NCI-H1417 (cell line): Measurements from ENCODE around the gene OXSR1.

ENCODE experiments used
- DNase-seq, 3 experiments: peaks; one replicate each; lab custom pipeline; 2025; lab: John Stamatoyannopoulos, UW

The OXSR1 gene

GRCh38 chr3:38164952-38165721, at the start of gene OXSR1:
TSS of gene OXSR1 (plus strand) at chr3:38165537. CDS start at chr3:38165877, 340 bp downstream.
- peak; percentile 95 to 99 (median 95) for DNase-seq

- DNase-seq, result no peak
Observed at GRCh38 chr3:38115645-38116427, 49.5 kb upstream of the OXSR1 start.

- DNase-seq, result no peak
Observed at GRCh38 chr3:38116471-38117162, 48.7 kb upstream of the OXSR1 start.

DNA sequence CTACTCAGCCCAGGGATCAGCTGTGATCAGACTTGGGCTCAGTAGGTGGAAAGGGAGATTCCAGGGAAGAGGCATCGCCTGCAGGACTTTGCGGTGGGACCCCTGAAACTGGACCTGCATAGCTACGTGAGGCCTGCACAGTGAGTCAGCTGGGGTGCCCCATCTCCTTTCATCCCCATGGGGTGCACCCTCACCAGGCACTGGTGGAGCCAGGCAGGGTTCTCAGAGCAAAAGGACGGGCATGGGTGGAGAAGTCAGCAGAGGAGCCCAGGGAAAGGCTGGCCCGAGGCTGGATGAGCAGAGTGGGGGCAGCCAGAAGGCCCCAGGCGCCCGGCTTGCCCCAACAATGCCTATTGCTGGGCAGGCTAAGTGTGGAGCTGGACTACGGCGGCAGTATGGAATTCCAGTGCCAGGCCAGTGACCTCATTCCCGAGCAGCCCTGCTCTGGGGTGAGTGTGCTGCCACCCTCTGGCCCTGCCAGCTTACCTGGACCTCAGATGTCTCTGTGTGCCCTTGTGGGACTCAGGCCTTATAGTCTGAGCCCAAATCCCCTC, 48.1 kb upstream of the OXSR1 start:
- no peak for DNase-seq

GRCh38 chr3:38117748-38118420, 47.5 kb upstream of the OXSR1 start:
- peak; percentile 5 to 16 (median 6) for DNase-seq

- DNase-seq, result no peak
Observed at GRCh38 chr3:38118421-38119247, 46.7 kb upstream of the OXSR1 start.

- no peak for DNase-seq
Observed at GRCh38 chr3:38119248-38119544, 46.1 kb upstream of the OXSR1 start.

GRCh38 chr3:38119821-38120692, 45.3 kb upstream of the OXSR1 start:
- no peak for DNase-seq

- DNase-seq, result no peak
Observed at GRCh38 chr3:38120693-38121450, 44.5 kb upstream of the OXSR1 start.

DNA sequence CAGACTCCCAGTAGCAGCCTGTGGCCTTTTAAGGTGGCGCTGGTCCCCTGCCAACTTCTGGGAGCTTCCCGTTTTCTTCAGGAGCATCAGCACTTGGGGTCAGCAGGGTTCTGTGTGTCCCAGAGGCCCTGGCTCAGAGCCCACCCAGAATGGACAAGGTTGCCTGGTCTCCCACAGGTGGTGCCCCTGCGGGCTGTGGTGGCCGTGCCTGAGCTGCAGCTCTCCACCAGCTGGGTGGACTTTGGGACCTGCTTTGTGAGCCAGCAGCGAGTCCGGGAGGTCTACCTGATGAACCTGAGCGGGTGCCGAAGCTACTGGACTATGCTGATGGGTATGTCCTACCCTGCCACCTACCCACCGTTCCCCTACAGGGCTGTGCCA, 43.9 kb upstream of the OXSR1 start:
- DNase-seq, result no peak

DNA sequence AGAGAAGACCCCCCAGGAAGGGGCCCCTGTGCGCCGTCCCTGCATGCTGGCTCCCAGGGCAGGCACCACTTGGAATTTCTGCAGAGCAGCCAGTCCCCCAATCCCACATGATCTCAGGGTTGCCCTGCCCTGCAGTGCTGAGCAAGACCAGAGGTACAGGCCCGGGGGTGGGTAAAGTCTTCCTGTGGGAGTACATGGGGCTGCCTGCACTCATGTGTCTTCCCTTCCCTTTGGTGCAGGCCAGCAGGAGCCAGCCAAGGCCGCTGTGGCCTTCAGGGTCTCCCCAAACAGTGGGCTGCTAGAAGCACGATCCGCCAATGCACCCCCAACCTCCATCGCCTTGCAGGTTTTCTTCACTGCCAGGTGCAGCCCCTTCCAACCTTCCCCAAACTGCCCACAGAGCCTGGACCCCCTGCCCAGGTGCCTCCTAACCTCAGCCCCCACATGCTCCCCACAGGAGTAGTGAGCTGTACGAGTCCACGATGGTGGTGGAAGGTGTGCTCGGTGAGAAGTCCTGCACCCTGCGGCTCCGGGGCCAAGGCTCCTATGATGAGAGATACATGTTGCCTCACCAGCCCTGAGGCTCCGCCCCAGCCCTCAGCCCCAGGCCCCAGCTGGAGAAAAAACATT, 43.4 kb upstream of the OXSR1 start:
- DNase-seq, result no peak

DNA sequence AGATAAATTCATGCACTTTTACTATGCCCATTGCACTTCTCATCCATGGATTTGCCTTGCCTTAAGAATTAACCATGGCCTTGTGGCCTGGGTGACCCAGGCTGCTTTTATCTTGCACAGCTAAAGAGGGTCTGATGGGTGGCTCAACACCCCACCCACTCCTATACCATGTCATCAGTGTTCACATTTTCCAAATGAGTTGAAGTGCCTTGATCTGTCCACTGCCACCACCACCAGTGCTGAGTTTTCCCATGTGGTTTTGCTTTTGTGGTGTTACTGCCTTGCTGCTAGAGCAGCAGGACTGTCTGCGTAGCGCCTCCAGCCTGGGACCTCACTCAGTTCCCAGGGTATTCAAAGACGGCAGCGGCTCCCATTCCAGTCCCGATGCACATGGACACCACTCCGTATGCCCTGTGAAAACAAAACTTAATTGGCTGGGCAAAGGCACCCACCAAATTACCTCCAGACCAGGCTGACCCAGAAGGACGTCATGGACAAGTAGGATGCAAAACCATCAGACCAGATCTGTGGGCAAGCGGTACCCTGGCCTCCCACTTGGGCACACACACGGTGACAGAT, 42.5 kb upstream of the OXSR1 start:
- no peak for DNase-seq

DNA sequence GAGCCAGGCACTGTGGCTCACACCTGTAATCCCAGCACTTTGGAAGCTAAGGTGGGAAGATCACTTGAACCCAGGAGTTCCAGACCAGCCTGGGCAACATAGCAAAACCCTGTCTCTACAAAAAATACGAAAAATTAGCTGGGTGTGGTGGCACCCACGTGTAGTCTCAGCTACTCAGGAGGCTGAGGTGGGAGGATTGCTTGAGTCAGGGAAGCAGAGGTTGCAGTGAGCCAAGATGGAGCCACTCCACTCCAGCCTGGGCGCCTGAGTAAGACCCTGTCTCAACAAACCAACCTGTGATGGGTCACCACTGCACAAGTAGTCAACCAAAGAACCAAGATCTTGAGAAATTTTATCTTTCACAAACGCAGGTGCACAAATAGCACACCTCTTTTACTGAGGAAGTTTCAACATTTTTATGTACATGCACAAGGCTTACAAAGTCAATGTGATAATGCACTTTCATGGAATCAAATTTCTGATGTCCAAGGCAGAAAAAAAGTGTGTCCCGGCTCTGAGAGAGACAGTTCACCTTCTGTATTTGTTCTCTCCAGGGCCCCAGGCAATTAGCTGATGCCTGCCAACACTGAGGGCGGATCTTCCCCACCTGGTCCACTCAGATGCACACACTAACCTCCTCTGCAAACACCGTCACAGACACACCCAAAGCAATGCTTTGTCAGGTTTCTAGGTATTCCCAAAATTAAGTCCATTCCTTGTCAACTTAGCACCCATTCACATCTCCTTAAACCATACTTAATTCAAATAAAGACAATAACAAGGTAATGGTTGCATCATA, 40.8 kb upstream of the OXSR1 start:
- no peak for DNase-seq

DNA sequence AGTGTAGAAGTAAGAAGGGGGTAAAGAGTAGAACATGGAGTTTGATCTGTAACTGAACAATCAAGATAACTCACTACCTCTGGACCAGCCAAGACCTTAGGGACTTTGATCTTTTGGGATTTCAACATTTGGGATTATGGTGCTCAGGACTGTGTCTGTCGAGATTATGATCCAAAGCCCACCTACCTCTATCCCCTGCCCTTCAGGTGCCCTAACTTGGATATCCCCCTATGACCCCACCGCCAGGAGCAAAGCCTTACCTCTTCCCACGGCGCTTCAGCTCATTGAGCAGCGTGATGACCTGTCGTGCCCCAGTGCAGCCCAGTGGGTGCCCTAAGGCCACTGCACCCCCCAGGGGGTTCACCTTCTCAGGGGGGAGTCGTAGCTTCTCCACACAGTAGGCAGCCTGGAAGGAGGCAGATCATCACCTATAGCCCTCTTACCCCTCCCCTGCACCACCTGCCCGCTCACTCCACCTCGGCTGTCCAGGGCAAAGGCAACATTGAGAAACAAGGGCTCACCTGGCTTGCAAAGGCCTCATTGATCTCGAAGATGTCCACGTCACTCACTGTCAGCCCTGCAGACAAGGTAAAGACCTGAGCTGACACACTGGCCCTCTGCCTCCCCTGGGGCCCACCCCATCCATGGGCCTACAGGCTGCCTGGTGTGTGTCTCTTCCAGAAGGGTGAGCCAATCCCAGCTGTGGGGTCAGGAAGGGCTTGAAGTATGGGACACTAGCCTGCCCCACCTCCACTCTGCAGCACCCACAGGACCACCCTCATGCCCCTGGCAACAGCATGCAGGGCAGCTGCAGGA, 39.8 kb upstream of the OXSR1 start:
- no peak for DNase-seq

DNA sequence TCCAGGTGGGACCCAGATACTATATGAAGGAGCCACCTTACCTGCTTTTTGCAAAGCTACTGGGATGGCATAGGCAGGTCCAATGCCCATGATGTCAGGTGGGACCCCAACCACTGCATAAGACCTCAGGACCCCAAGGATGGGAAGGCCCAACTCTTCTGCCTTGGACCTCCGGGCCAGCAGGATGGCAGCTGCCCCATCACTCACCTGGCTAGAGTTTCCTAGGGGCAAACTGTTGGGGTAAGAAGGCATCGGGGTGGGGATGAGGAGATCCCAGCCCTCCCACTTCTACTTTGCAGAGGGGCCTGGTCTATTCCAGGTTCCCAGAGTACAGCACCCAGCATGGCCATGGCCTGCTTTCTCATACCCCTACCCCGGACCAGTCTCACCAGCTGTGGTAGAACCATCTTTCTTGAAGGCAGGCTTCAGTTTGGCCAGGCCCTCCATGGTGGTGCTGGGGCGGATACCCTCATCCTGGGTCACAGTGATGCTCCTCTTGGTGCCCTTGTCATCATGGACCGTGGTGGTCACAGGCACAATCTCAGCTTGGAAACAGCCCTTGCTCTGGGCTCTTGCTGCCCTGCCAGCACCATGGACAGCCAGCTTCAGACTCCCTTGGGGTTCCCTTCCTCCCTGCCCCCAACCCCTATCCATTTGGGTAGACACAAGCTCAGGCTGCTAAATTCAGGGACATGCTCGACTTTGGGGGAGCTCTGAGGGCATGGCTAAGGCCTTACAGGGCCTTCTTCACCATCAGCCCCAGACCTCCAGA, 39.0 kb upstream of the OXSR1 start:
- DNase-seq, result no peak
